Sigmoid colon (tissue), 4 donors: ENCODE data around the gene LCE3D.

ENCODE experiments used
- POLR2A ChIP-seq, 2 donors: fragments of 450-650 bp; IDR thresholded peaks; one replicate each; pipeline ENCODE4 v1.6.1; 2016; ENCODE audit warnings: antibody characterized with exemption in 2 of 2, mild to moderate bottlenecking in 2 of 2, moderate library complexity in 2 of 2
- POLR2AphosphoS5 ChIP-seq, 4 donors: sonication (generic); formaldehyde crosslinking; IDR thresholded peaks; one replicate each; pipeline ENCODE4 v1.6.1; 2017; ENCODE audit warnings: antibody characterized with exemption in 4 of 4
- TF ChIP-seq, protein P1 (sequence below), 4 experiments: fragments of 450-650 bp in 3 of 4; fragments of 200-600 bp in 1 of 4; IDR thresholded peaks; one replicate each; pipeline ENCODE4 v1.5.1; 2016 to 2019; ENCODE audit warnings: antibody characterized with exemption in 4 of 4, mild to moderate bottlenecking in 3 of 4, moderate library complexity in 2 of 4

GRCh38 chr1:152596986-152597385, 16.7 kb upstream of the LCE3D start:
- TF ChIP-seq, protein P1, sequence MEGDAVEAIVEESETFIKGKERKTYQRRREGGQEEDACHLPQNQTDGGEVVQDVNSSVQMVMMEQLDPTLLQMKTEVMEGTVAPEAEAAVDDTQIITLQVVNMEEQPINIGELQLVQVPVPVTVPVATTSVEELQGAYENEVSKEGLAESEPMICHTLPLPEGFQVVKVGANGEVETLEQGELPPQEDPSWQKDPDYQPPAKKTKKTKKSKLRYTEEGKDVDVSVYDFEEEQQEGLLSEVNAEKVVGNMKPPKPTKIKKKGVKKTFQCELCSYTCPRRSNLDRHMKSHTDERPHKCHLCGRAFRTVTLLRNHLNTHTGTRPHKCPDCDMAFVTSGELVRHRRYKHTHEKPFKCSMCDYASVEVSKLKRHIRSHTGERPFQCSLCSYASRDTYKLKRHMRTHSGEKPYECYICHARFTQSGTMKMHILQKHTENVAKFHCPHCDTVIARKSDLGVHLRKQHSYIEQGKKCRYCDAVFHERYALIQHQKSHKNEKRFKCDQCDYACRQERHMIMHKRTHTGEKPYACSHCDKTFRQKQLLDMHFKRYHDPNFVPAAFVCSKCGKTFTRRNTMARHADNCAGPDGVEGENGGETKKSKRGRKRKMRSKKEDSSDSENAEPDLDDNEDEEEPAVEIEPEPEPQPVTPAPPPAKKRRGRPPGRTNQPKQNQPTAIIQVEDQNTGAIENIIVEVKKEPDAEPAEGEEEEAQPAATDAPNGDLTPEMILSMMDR (IDR thresholded peaks at IDR 0.05): no peak
- TF ChIP-seq POLR2A (IDR thresholded peaks at IDR 0.05): no peak
- no peak for TF ChIP-seq POLR2AphosphoS5 (IDR thresholded peaks at IDR 0.05)
